GM12878 (cell line): Measurements from ENCODE around the gene SLC22A6. TPM values are rescaled to one million over a fixed set of nuclear protein-coding genes. Genes with fewer than 3 reads are reported as not detected.

Experiments used
- ATAC-seq: fragments of 200-7000 bp; cut with Tn5 transposase; 3 replicates; pipeline ENCODE4 v1.9.1; 2020; ENCODE audit warnings: mild to moderate bottlenecking, moderate library complexity
- BruUV-seq: library from RNA; stranded (reverse); fragments of 400-500 nt; replicated peaks from 2 replicates; lab custom pipeline; 2021; lab: Mats Ljungman, UMichigan
- CTCF ChIA-PET: fragments of 300-600 bp; sonication (Branson Sonifier 250); formaldehyde crosslinking; extraction: SDS; loops from one replicate; lab custom pipeline; 2021; ENCODE audit warnings: inconsistent platforms; lab: Yijun Ruan, JAX
- POLR2A ChIA-PET: fragments of 350-600 bp; formaldehyde crosslinking; extraction: SDS; loops from one replicate; lab custom pipeline; 2021; ENCODE audit warnings: inconsistent platforms; lab: Charles Lee
- RAD21 ChIA-PET: fragments of 300-600 bp; sonication (Branson Sonifier 250); formaldehyde crosslinking; loops from one replicate; lab custom pipeline; 2023; ENCODE audit warnings: antibody characterized with exemption; ENCODE audit not compliant: unreplicated experiment; lab: Charles Lee
- SMC1A ChIA-PET: fragments of 300-600 bp; sonication (Branson Sonifier 250); formaldehyde crosslinking; loops from one replicate; lab custom pipeline; 2023; ENCODE audit not compliant: unreplicated experiment, uncharacterized antibody; lab: Charles Lee
- DNase-seq: peaks from one replicate; pipeline ENCODE4 v3.0.0-alpha.2; 2011; ENCODE audit warnings: low read depth, low spot score
- FAIRE-seq: peaks from 3 replicates; lab custom pipeline; 2011; peaks lifted over from hg19 to GRCh38; lab: Jason Lieb, UNC
- H2AFZ ChIP-seq: 2 replicates; pipeline ENCODE4 v1.6.0; 2011; ENCODE audit warnings: low read depth, low read length, control low read depth; ENCODE audit not compliant: control insufficient read depth
- H3K27ac ChIP-seq: 2 replicates; pipeline ENCODE4 v1.5.1; 2011; ENCODE audit warnings: control low read depth; ENCODE audit not compliant: control insufficient read depth, insufficient read depth
- H3K27me3 ChIP-seq, 2 experiments: replicated peaks in 1 of 2; 2 replicates each; pipeline versions ENCODE4 v1.6.0 to v1.6.1; 2011; ENCODE audit warnings: low read length in 1 of 2; ENCODE audit not compliant: control insufficient read depth in 2 of 2, insufficient read depth in 2 of 2
- H3K36me3 ChIP-seq, 2 experiments: 2 replicates each; pipeline ENCODE4 v1.5.1; 2011; ENCODE audit warnings: low read length in 1 of 2; ENCODE audit not compliant: control insufficient read depth in 2 of 2, insufficient read depth in 2 of 2
- H3K4me1 ChIP-seq: 2 replicates; pipeline ENCODE4 v1.6.1; 2011; ENCODE audit warnings: mild to moderate bottlenecking, low read length, moderate library complexity, mixed read lengths; ENCODE audit not compliant: control insufficient read depth, insufficient read depth
- H3K4me2 ChIP-seq: 2 replicates; pipeline ENCODE4 v1.6.0; 2011; ENCODE audit warnings: control low read depth; ENCODE audit not compliant: control insufficient read depth, insufficient read depth
- H3K4me3 ChIP-seq: fragments of 200-600 bp; sonication (generic); 2 replicates; pipeline ENCODE4 v1.5.1; 2016
- H3K79me2 ChIP-seq: 2 replicates; pipeline ENCODE4 v1.6.0; 2011; ENCODE audit warnings: low read length; ENCODE audit not compliant: control insufficient read depth, insufficient read depth
- H3K9ac ChIP-seq: 2 replicates; pipeline ENCODE4 v1.8.0; 2011; ENCODE audit warnings: low read length, control low read depth, mixed read lengths; ENCODE audit not compliant: control insufficient read depth, insufficient read depth
- H3K9me3 ChIP-seq: replicated peaks from 3 replicates; pipeline ENCODE4 v1.5.1; 2011; ENCODE audit warnings: mild to moderate bottlenecking, low read length; ENCODE audit not compliant: control insufficient read depth, insufficient read depth
- H4K20me1 ChIP-seq: 2 replicates; pipeline ENCODE4 v1.6.0; 2011; ENCODE audit not compliant: control insufficient read depth, insufficient read depth
- ASH2L ChIP-seq: fragments of 300-600, 200-600 bp; sonication (generic); IDR thresholded peaks from 2 replicates; pipeline ENCODE4 v1.6.1; 2017; ENCODE audit warnings: low read depth, mild to moderate bottlenecking, borderline replicate concordance
- CHD2 ChIP-seq: IDR thresholded peaks from 2 replicates; pipeline ENCODE4 v1.6.1; 2011; ENCODE audit warnings: low read depth, low read length, improper control_type of control experiment, borderline replicate concordance
- ETV6 ChIP-seq, 2 experiments: fragments of 450-650 bp in 1 of 2; IDR thresholded peaks in 1 of 2; conservative IDR thresholded peaks in 1 of 2; 2 replicates each; pipeline ENCODE4 v1.6.1; 2014; ENCODE audit warnings: antibody characterized with exemption in 1 of 2, borderline replicate concordance in 1 of 2, low read depth in 1 of 2, mild to moderate bottlenecking in 1 of 2, moderate library complexity in 1 of 2
- SPI1 ChIP-seq: IDR thresholded peaks from 2 replicates; pipeline ENCODE4 v1.6.1; 2011; ENCODE audit warnings: low read depth, mild to moderate bottlenecking, low read length, moderate library complexity, borderline replicate concordance; ENCODE audit not compliant: insufficient read depth
- ZNF274 ChIP-seq: IDR thresholded peaks from one replicate; pipeline ENCODE4 v1.8.0; 2011; ENCODE audit not compliant: insufficient read length, insufficient read depth
- ZSCAN29 ChIP-seq: fragments of 450-650 bp; IDR thresholded peaks from 2 replicates; pipeline ENCODE4 v1.6.1; 2017; ENCODE audit warnings: mild to moderate bottlenecking, moderate library complexity
- WGBS: methylation state at CpG from one replicate; pipeline ENCODE4 v1.1.6; 2016; ENCODE audit warnings: low lambda C conversion rate; ENCODE audit not compliant: insufficient replicate concordance, insufficient coverage; ENCODE audit errors: missing lambda C conversion rate; 5-methylcytosine and 5-hydroxymethylcytosine counted together
- in situ Hi-C: fragments of 300-500 bp; cut with MboI; formaldehyde crosslinking; loops from 9 replicates; pipeline ENCODE4 v1.14.3; 2018; ENCODE audit warnings: mixed read lengths
- intact Hi-C: fragments of 100-400 bp; cut with micrococcal nuclease; formaldehyde crosslinking; loops from one replicate; pipeline ENCODE4 v1.14.2; 2022; ENCODE audit not compliant: unreplicated experiment
- polyA plus RNA-seq, 11 experiments: library from polyadenylated mRNA; depleted of rRNA in 4 of 11; unstranded in 6 of 11; stranded (reverse) in 5 of 11; fragments of >200 nt; fragmentation: Nextera tagmentation in 4 of 11; fragmentation: Illumina TruSeq in 1 of 11; extraction: Ambion mirVana in 4 of 11; extraction: Trizol in 1 of 11; gene quantifications; 1 replicate in 1 of 11; 2 replicates in 10 of 11; pipeline versions ENCODE4 v1.2.1 to v1.2.3, GENCODE V29; 2011 to 2016; ENCODE audit warnings: inconsistent platforms in 2 of 11, missing spikeins in 2 of 11, low read depth in 1 of 11
- total RNA-seq, 4 experiments: library from RNA; depleted of rRNA in 3 of 4; stranded (reverse); fragments of >200 nt in 3 of 4; fragmentation: Illumina TruSeq in 1 of 4; extraction: Trizol in 1 of 4; gene quantifications; 2 replicates each; pipeline versions ENCODE4 v1.2.1 to v1.2.3, GENCODE V29; 2013 to 2021
- TF ChIP-seq, protein P1 (sequence below): IDR thresholded peaks from 2 replicates; pipeline ENCODE4 v1.6.1; 2012; ENCODE audit warnings: improper control_type of control experiment, low read depth, low read length; ENCODE audit not compliant: insufficient replicate concordance
- TF ChIP-seq, protein P2 (sequence below): IDR thresholded peaks from 2 replicates; pipeline ENCODE4 v1.6.1; 2011; ENCODE audit warnings: low read depth, mild to moderate bottlenecking, low read length, moderate library complexity, borderline replicate concordance; ENCODE audit errors: extremely low read depth
- TF ChIP-seq, protein P3 (sequence below): fragments of 450-650 bp; IDR thresholded peaks from 2 replicates; pipeline ENCODE4 v1.6.1; 2017; ENCODE audit warnings: borderline replicate concordance
- TF ChIP-seq, protein P4 (sequence below): fragments of 450-650 bp; formaldehyde crosslinking; IDR thresholded peaks from 2 replicates; pipeline ENCODE4 v1.4.0; 2022; ENCODE audit warnings: mild to moderate bottlenecking, moderate library complexity
- TF ChIP-seq, protein P5 (sequence below): IDR thresholded peaks from 2 replicates; pipeline ENCODE4 v1.6.1; 2012; ENCODE audit warnings: low read depth, low read length, improper control_type of control experiment

The SLC22A6 gene
- total and polyA plus RNA-seq, 10 of the 15 experiments (the other 5 are each of a cell fraction or from before 2014, with no cell fraction given), result not detected

DNA sequence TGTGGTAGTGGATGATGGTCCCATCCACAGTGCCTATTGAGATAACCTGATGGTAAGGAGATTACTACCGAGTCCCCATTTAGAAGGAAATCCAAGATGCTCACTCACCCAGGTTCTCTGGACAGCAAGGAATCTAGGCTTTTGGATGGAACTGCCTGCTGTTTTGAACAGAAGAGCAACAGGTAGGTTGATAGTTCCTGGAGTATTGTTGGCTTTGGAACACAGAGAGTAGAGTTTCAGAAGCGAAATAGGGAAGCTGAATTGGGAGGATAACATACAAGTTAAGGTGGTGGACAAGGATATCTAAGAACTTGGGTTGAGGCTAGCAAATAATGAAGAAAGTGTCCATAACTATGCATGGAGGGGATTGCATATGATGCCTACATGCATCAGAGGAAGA lies 27.6 kb downstream of the SLC22A6 start:
- POLR2A ChIA-PET, result no interaction called here
- in situ Hi-C loops, result no loop called here
- TF ChIP-seq, protein P1, sequence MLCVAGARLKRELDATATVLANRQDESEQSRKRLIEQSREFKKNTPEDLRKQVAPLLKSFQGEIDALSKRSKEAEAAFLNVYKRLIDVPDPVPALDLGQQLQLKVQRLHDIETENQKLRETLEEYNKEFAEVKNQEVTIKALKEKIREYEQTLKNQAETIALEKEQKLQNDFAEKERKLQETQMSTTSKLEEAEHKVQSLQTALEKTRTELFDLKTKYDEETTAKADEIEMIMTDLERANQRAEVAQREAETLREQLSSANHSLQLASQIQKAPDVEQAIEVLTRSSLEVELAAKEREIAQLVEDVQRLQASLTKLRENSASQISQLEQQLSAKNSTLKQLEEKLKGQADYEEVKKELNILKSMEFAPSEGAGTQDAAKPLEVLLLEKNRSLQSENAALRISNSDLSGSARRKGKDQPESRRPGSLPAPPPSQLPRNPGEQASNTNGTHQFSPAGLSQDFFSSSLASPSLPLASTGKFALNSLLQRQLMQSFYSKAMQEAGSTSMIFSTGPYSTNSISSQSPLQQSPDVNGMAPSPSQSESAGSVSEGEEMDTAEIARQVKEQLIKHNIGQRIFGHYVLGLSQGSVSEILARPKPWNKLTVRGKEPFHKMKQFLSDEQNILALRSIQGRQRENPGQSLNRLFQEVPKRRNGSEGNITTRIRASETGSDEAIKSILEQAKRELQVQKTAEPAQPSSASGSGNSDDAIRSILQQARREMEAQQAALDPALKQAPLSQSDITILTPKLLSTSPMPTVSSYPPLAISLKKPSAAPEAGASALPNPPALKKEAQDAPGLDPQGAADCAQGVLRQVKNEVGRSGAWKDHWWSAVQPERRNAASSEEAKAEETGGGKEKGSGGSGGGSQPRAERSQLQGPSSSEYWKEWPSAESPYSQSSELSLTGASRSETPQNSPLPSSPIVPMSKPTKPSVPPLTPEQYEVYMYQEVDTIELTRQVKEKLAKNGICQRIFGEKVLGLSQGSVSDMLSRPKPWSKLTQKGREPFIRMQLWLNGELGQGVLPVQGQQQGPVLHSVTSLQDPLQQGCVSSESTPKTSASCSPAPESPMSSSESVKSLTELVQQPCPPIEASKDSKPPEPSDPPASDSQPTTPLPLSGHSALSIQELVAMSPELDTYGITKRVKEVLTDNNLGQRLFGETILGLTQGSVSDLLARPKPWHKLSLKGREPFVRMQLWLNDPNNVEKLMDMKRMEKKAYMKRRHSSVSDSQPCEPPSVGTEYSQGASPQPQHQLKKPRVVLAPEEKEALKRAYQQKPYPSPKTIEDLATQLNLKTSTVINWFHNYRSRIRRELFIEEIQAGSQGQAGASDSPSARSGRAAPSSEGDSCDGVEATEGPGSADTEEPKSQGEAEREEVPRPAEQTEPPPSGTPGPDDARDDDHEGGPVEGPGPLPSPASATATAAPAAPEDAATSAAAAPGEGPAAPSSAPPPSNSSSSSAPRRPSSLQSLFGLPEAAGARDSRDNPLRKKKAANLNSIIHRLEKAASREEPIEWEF, result no peak
- TF ChIP-seq, protein P2, sequence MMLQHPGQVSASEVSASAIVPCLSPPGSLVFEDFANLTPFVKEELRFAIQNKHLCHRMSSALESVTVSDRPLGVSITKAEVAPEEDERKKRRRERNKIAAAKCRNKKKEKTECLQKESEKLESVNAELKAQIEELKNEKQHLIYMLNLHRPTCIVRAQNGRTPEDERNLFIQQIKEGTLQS, result no peak
- no peak for TF ChIP-seq ZSCAN29
- TF ChIP-seq, protein P3, sequence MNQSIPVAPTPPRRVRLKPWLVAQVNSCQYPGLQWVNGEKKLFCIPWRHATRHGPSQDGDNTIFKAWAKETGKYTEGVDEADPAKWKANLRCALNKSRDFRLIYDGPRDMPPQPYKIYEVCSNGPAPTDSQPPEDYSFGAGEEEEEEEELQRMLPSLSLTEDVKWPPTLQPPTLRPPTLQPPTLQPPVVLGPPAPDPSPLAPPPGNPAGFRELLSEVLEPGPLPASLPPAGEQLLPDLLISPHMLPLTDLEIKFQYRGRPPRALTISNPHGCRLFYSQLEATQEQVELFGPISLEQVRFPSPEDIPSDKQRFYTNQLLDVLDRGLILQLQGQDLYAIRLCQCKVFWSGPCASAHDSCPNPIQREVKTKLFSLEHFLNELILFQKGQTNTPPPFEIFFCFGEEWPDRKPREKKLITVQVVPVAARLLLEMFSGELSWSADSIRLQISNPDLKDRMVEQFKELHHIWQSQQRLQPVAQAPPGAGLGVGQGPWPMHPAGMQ, result no peak
- TF ChIP-seq, protein P4, sequence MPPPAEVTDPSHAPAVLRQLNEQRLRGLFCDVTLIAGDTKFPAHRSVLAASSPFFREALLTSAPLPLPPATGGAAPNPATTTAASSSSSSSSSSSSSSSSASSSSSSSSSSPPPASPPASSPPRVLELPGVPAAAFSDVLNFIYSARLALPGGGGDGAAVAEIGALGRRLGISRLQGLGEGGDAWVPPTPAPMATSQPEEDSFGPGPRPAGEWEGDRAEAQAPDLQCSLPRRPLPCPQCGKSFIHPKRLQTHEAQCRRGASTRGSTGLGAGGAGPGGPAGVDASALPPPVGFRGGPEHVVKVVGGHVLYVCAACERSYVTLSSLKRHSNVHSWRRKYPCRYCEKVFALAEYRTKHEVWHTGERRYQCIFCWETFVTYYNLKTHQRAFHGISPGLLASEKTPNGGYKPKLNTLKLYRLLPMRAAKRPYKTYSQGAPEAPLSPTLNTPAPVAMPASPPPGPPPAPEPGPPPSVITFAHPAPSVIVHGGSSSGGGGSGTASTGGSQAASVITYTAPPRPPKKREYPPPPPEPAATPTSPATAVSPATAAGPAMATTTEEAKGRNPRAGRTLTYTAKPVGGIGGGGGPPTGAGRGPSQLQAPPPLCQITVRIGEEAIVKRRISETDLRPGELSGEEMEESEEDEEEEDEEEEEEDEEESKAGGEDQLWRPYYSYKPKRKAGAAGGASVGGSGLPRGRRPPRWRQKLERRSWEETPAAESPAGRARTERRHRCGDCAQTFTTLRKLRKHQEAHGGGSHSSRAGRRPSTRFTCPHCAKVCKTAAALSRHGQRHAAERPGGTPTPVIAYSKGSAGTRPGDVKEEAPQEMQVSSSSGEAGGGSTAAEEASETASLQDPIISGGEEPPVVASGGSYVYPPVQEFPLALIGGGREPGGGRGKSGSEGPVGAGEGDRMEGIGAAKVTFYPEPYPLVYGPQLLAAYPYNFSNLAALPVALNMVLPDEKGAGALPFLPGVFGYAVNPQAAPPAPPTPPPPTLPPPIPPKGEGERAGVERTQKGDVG (CRISPR knock-in tag), result no peak
- TF ChIP-seq SPI1, result no peak
- TF ChIP-seq ZNF274, result no peak
- TF ChIP-seq ASH2L, result no peak
- TF ChIP-seq CHD2, result no peak
- no peak for TF ChIP-seq ETV6 (conservative IDR thresholded peaks at IDR 0.05 in 1 of 2, IDR thresholded peaks at IDR 0.05 in 1 of 2; ENCODE audit: borderline replicate concordance in 1 of 2, low read depth in 1 of 2)
- TF ChIP-seq, protein P5, sequence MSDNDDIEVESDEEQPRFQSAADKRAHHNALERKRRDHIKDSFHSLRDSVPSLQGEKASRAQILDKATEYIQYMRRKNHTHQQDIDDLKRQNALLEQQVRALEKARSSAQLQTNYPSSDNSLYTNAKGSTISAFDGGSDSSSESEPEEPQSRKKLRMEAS, result no peak

More for the DNA sequence above, 27.6 kb downstream of the SLC22A6 start:
- ChIA-PET CTCF (no interaction called here), RAD21 (no interaction called here), SMC1A (no interaction called here)
- H3K4me2 ChIP-seq, result no peak overlapping the region
- WGBS, result 0% methylated on average over 2 of the region's 2 CpGs
- no peak overlapping the region for H3K27ac ChIP-seq
- H3K79me2 ChIP-seq, result no peaks in the 10 kb centered on the region
- no peak for DNase-seq
- no peaks in the 10 kb centered on the region for H3K9me3 ChIP-seq
- no peaks in the 10 kb centered on the region for H3K27me3 ChIP-seq
- BruUV-seq, result no TSS peak
- H3K9ac ChIP-seq, result no peak overlapping the region
- no peaks in the 10 kb centered on the region for H3K36me3 ChIP-seq
- no peak for ATAC-seq
- no peaks in the 10 kb centered on the region for H4K20me1 ChIP-seq
- no peak for FAIRE-seq
- H2AFZ ChIP-seq, result no peak overlapping the region
- no peaks in the 10 kb centered on the region for H3K4me1 ChIP-seq
- intact Hi-C loops, result no loop called here
- H3K4me3 ChIP-seq, result no peak overlapping the region
